ENCODE results near the gene TMEM174.
"Not testable (repeated sequence)": the region's sequence is repeated elsewhere in the genome, so short reads cannot be mapped to it uniquely, and the experiment has no call there.

Gene TMEM174

DNA sequence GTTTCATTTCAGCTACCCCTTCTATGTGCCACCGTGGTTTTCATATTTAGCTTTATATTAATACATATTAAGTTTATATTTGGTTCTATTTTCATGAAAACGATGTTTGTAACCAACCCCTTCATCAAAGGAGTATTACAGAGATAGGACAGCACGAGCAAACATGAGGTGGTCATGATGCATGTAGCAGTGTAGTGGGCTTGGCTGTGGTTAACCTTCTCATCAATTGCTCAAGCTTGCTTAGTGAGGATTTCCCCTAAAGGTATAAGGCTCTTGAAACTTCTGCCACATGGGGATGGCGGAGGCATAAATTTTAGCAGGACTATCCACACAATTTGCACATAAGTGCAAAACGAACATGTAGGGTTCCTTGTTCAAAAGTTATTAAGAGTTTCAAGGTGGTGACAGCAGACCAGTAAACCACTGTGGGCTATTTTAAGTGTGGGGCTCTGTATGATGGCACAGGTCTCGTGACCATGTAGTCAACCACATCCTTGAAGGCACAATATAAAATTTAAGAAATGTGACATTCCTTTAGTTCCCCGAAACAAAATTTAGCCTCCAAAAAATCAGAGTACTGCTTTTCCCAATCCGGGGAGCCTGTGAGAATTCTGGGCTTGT is 24.8 kb downstream of the TMEM174 start:
- DNase-seq, result no peak

DNA sequence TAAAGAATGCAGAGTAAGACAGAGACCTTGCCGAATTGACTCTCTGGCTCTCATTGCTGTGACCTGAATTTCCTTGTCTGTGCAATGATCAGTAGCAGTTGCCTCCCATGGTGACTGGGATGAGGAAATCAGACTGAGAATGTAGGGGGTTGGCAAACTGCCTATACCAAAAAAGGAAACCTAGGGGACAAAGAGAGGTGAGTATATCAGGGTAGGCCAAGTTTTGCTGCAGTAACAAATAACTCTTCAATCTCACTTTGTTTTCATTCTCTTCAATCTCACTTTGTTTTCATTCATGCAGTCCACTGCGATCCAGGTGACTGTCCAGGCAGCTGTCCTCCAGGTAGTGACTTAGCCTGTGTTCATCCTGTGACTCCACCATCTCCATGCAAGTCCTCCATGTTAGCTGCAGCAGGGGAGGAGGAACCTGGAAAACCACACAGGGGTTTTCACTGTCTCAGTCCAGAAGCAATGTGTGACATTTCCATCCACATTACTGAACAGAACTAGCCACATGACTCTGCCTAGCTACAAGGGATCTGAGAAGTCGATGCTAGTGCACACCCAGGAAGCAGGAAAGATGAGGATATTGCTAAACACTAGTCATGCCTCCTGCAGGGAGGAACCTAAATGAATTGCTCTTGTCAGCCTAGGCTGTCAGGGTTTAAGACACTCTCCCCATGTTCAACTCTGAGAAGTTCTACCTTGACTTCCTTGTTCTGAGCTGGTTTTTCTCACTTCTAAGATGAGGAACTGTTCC is 26.0 kb downstream of the TMEM174 start:
- DNase-seq, result no peak

DNA sequence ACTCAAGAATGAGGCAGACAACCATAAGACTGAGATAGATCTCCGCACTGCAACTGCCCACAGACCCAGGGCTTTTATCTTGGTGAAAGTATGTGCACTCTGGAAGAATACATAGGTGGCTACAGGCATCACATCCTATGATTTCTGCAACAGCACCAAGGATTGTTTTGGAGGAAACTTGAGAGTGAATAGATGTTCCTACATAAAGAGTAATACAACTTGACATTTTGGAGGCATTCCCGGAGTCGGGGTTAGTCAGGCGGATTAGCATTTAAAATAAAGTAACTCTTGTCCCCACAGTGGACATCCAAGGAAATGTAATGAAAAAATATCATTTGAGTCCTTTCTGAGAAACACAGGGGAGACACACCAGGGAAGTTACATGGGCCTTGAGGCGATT is 26.7 kb downstream of the TMEM174 start:
- no peak for DNase-seq

- DNase-seq, result peak; percentile 56 to 69 (median 60)
Observed at GRCh38 chr5:73201547-73202513, 28.8 kb downstream of the TMEM174 start.

- DNase-seq, result no peak
Observed at GRCh38 chr5:73204332-73204731, 31.3 kb downstream of the TMEM174 start.

GRCh38 chr5:73204733-73205132 is 31.7 kb downstream of the TMEM174 start:
- no peak for DNase-seq

DNA sequence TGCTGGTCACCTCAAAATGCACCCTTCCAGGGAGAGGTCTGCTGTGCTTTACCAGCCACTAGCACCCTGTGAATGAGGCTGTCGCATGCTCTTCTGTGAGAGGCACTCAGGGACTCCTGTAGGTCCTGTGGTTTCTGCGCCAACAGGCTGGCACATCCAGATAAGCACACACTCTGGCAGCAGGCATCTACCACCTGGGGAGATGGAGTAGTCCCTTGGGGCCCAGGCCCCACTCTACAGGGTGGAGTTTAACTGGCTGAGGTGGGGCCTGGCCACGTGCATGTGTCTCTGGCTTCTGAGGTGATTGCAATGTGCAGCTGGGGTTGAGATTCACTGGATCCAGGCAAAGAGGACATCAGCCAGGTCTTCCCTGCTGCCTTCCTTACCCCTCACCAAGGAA is 32.3 kb downstream of the TMEM174 start:
- DNase-seq, result no peak

GRCh38 chr5:73207239-73207638 is 34.2 kb downstream of the TMEM174 start:
- DNase-seq, result not testable (repeated sequence)

DNA sequence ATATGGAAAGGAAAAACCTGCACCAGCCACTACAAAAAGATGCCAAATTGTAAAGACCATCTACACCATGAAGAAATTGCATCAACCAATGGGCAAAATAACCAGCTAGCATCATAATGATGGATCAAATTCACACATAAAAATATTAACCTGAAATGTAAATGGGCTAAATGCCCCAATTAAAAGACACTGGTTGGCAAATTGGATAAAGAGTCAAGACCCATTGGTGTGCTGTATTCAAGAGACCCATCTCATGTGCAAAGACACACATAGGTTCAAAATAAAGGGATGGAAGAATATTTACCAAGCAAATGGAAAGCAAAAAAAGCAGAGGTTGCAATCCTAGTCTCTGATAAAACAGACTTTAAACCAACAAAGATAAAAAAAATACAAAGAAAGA is 36.1 kb downstream of the TMEM174 start:
- not testable (repeated sequence) for DNase-seq

GRCh38 chr5:73212693-73213092 is 39.7 kb downstream of the TMEM174 start:
- DNase-seq, result not testable (repeated sequence)

- DNase-seq, result no peak
Observed at GRCh38 chr5:73213566-73213998, 40.6 kb downstream of the TMEM174 start.

- no peak for DNase-seq
Observed at GRCh38 chr5:73214306-73214705, 41.3 kb downstream of the TMEM174 start.

DNA sequence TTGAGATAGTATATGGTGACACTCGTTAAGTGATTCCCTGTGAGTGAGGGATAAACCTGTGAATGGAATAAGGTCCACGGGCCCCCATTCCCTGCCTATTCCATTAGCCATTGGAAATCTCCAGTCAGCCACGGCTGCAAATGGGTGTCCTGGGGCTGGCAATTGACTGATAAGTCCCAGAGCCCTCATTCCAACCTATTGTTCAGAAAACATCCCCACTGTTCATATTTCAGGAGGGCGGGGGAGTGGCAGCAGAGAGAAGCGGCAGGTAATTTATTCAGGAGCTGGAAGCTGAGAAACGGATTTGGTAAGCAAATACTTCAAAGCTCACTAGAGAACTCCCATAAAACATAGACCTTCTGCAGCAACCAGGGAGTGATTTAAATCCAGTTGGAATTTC is 42.0 kb downstream of the TMEM174 start:
- no peak for DNase-seq

DNA sequence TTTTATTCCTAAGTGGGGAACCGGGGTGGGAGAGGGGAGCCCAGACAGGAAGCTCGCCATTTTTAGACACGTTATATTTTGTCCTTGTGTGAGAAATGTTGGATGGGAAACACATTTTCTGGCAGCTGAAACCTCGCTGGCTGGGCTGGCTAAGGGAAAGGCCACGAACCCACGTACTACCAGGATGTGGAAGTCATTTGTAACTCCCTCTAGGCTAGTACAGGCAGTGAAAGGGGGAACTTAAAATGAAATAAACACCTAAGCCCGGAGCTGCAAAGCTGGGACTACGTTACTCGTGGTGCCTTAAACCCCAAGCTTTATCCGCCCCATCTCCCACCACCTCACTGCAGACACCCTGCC is 42.5 kb downstream of the TMEM174 start:
- DNase-seq, result peak; percentile 31 to 45 (median 38)

DNA sequence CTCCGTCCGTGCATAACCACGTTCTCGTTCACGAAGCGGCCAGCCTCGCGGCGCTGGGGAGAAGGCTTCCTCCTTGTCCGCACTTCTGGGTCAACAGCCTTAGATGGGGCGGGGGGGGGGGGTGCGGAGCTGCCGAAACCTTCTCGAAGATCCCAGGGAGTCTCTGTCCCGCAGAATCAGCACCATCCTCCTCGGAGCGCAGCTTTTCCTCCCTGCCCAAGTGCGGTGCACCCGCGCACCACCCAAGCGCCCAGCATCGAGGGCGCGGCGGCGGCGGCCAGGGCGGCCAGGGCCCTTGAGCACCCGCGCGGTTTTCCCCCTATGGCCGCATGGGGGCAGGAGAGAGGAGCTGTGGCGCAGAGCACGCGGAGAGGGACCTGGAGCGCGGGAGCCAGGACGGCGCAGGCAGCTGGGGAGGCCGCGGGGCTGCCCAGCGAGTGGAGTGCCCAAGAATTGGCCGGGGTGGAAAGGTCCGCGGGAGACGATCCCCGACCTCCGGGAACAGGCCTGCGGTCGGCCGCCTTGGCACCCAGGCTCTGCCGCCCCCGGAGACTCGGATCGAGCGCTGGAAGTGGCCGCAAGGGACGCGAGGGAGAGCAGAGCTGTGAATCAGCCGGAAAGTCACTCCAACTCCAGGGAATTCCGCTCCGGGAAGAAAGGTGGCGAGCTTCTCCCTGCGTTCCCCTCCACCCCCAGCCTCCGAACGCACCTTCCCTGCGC is 43.1 kb downstream of the TMEM174 start:
- peak; percentile 70 to 87 (median 77) for DNase-seq

- no peak for DNase-seq
Observed at GRCh38 chr5:73218552-73219171, 45.7 kb downstream of the TMEM174 start.

- not testable (repeated sequence) for DNase-seq
Observed at GRCh38 chr5:73219336-73219735, 46.3 kb downstream of the TMEM174 start.

DNA sequence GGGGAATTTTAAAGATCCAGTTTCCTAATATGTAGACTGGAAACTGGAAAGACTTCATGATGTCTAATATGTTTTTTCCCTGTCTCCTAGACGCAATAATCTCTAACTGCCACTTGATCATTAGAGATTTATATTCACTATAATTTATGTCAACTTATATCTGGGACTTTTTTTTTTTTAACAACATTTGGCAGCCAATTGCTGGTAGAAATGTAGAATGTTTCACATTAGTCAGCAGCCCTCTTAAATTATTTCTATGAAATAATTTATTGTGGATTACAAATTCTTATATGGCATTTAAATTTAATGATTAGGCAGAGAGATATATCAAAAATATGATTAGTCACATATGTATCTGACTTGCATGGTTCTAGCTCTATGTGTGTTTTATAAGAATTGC is 48.2 kb downstream of the TMEM174 start:
- DNase-seq, result no peak

DNA sequence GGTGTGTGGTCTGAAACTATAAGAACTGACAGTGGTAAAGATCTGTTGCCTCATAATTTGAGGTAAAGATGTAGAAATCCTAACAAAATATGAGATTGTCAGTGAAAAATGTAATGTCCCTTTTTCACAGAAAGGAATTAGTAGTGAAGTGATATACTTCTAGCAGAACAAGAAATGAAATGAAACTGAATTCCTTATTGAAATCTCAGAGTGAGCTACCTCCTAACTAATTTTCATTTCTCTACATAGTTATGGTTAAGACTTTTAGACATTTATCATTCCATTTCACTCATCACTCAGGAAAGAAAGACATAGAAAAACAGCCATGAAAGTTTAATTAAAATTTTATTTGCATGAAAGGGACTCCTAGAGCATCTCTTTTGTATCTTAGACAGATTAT is 48.7 kb downstream of the TMEM174 start:
- no peak for DNase-seq

- no peak for DNase-seq
Observed at GRCh38 chr5:73222173-73222572, 49.2 kb downstream of the TMEM174 start.
